Measurements from ENCODE around the gene WDR86.

GRCh38 chr7:151374726-151375125, 35.1 kb downstream of the WDR86 start:
- no peak for TF ChIP-seq POLR2A (IDR thresholded peaks at IDR 0.05; ENCODE audit: low read length)
- TF ChIP-seq, protein P1, sequence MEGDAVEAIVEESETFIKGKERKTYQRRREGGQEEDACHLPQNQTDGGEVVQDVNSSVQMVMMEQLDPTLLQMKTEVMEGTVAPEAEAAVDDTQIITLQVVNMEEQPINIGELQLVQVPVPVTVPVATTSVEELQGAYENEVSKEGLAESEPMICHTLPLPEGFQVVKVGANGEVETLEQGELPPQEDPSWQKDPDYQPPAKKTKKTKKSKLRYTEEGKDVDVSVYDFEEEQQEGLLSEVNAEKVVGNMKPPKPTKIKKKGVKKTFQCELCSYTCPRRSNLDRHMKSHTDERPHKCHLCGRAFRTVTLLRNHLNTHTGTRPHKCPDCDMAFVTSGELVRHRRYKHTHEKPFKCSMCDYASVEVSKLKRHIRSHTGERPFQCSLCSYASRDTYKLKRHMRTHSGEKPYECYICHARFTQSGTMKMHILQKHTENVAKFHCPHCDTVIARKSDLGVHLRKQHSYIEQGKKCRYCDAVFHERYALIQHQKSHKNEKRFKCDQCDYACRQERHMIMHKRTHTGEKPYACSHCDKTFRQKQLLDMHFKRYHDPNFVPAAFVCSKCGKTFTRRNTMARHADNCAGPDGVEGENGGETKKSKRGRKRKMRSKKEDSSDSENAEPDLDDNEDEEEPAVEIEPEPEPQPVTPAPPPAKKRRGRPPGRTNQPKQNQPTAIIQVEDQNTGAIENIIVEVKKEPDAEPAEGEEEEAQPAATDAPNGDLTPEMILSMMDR (IDR thresholded peaks at IDR 0.05), result no peak
- TF ChIP-seq, protein P2, sequence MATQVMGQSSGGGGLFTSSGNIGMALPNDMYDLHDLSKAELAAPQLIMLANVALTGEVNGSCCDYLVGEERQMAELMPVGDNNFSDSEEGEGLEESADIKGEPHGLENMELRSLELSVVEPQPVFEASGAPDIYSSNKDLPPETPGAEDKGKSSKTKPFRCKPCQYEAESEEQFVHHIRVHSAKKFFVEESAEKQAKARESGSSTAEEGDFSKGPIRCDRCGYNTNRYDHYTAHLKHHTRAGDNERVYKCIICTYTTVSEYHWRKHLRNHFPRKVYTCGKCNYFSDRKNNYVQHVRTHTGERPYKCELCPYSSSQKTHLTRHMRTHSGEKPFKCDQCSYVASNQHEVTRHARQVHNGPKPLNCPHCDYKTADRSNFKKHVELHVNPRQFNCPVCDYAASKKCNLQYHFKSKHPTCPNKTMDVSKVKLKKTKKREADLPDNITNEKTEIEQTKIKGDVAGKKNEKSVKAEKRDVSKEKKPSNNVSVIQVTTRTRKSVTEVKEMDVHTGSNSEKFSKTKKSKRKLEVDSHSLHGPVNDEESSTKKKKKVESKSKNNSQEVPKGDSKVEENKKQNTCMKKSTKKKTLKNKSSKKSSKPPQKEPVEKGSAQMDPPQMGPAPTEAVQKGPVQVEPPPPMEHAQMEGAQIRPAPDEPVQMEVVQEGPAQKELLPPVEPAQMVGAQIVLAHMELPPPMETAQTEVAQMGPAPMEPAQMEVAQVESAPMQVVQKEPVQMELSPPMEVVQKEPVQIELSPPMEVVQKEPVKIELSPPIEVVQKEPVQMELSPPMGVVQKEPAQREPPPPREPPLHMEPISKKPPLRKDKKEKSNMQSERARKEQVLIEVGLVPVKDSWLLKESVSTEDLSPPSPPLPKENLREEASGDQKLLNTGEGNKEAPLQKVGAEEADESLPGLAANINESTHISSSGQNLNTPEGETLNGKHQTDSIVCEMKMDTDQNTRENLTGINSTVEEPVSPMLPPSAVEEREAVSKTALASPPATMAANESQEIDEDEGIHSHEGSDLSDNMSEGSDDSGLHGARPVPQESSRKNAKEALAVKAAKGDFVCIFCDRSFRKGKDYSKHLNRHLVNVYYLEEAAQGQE (IDR thresholded peaks at IDR 0.05), result no peak
- no peak for TF ChIP-seq SMC3 (IDR thresholded peaks at IDR 0.05)
- no peak for TF ChIP-seq RAD21 (conservative IDR thresholded peaks at IDR 0.05 in 1 of 2, IDR thresholded peaks at IDR 0.05 in 1 of 2)

Data from A549 (cell line).